B cell (primary cell): Measurements from ENCODE around the gene KBTBD12.

ENCODE experiments used
- EZH2 ChIP-seq: IDR thresholded peaks from 2 replicates; pipeline ENCODE4 v1.6.1; 2012; ENCODE audit warnings: borderline replicate concordance, low read depth, mild to moderate bottlenecking, moderate library complexity, low read length; ENCODE audit not compliant: insufficient read depth, poor library complexity, severe bottlenecking
- TF ChIP-seq, protein P1 (sequence below): fragments of 200-600 bp; IDR thresholded peaks from one replicate; pipeline ENCODE4 v1.8.0; 2022; ENCODE audit warnings: antibody characterized with exemption, mild to moderate bottlenecking

DNA sequence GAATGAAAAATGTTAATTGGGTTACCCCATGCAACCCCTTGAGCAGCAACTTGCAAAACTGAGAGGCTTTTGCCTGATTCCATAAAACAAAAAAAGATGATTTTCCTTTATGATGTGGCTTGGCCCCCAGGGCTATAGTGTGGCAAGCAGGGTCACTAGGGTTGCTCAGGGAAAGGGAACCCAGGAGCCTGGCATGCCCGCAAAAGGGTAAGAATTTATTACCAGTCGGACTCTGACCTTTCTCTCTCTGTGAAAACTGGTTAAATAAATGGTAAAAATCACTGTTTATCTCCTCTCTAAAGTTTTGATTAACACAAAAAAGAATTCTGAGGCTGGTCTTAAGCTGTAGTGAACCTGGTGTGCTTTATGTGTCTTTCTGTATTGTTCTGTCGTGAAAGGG, 99.5 kb downstream of the KBTBD12 start:
- TF ChIP-seq, protein P1, sequence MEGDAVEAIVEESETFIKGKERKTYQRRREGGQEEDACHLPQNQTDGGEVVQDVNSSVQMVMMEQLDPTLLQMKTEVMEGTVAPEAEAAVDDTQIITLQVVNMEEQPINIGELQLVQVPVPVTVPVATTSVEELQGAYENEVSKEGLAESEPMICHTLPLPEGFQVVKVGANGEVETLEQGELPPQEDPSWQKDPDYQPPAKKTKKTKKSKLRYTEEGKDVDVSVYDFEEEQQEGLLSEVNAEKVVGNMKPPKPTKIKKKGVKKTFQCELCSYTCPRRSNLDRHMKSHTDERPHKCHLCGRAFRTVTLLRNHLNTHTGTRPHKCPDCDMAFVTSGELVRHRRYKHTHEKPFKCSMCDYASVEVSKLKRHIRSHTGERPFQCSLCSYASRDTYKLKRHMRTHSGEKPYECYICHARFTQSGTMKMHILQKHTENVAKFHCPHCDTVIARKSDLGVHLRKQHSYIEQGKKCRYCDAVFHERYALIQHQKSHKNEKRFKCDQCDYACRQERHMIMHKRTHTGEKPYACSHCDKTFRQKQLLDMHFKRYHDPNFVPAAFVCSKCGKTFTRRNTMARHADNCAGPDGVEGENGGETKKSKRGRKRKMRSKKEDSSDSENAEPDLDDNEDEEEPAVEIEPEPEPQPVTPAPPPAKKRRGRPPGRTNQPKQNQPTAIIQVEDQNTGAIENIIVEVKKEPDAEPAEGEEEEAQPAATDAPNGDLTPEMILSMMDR = no peak
- TF ChIP-seq EZH2 = no peak
